LHCN-M2 (cell line): ENCODE data around the gene ARFGEF3. TPM values are rescaled to one million over a fixed set of nuclear protein-coding genes. Genes with fewer than 3 reads are reported as not detected.
A peak's percentile ranks its signal among the peaks of the same experiment; 100 is the strongest.
"Not testable (repeated sequence)": the region's sequence is repeated elsewhere in the genome, so short reads cannot be mapped to it uniquely, and the experiment has no call there.

Experiments used
- DNase-seq: peaks from one replicate; pipeline ENCODE4 v3.0.0-alpha.2; 2012; ENCODE audit warnings: low read depth
- total RNA-seq: library from RNA; depleted of rRNA; stranded (reverse); fragments of >200 nt; gene quantifications from 2 replicates; pipeline ENCODE4 v1.2.3, GENCODE V29; 2014

ARFGEF3 gene
- total RNA-seq, 1 experiment from 2014 or later = under 0.01 TPM

- not testable (repeated sequence) for DNase-seq
These were observed 50.8 kb downstream of the ARFGEF3 start for GRCh38 chr6:138212530-138212929.

GRCh38 chr6:138215093-138215782, 53.5 kb downstream of the ARFGEF3 start:
- DNase-seq = no peak

- DNase-seq = no peak
These were observed 56.7 kb downstream of the ARFGEF3 start, which contains the start of gene PBOV1 for GRCh38 chr6:138218449-138218848. Gene PBOV1, minus strand, starts transcription at chr6:138218491. Its CDS starts 96 bp downstream, at chr6:138218395.

GRCh38 chr6:138219398-138219797, 57.7 kb downstream of the ARFGEF3 start:
- DNase-seq = no peak

GRCh38 chr6:138219901-138220300, 58.2 kb downstream of the ARFGEF3 start:
- DNase-seq = no peak

GRCh38 chr6:138222901-138223546, 61.3 kb downstream of the ARFGEF3 start:
- no peak for DNase-seq

- no peak for DNase-seq
These were observed 64.2 kb downstream of the ARFGEF3 start for GRCh38 chr6:138225953-138226352.

- no peak for DNase-seq
These were observed 65.1 kb downstream of the ARFGEF3 start for GRCh38 chr6:138226700-138227315.

GRCh38 chr6:138227316-138227781, 65.6 kb downstream of the ARFGEF3 start:
- DNase-seq = no peak

GRCh38 chr6:138229072-138229471, 67.3 kb downstream of the ARFGEF3 start:
- no peak for DNase-seq

GRCh38 chr6:138229663-138230179, 68.0 kb downstream of the ARFGEF3 start:
- DNase-seq = no peak

GRCh38 chr6:138230221-138230620, 68.5 kb downstream of the ARFGEF3 start:
- DNase-seq = no peak

GRCh38 chr6:138230759-138231380, 69.1 kb downstream of the ARFGEF3 start:
- DNase-seq = no peak

GRCh38 chr6:138231381-138231886, 69.7 kb downstream of the ARFGEF3 start:
- no peak for DNase-seq

GRCh38 chr6:138234363-138234762, 72.6 kb downstream of the ARFGEF3 start:
- no peak for DNase-seq

- no peak for DNase-seq
These were observed 73.5 kb downstream of the ARFGEF3 start for GRCh38 chr6:138235205-138235604.

- no peak for DNase-seq
These were observed 74.0 kb downstream of the ARFGEF3 start for GRCh38 chr6:138235693-138236092.

- no peak for DNase-seq
These were observed 75.7 kb downstream of the ARFGEF3 start for GRCh38 chr6:138237463-138237862.

- DNase-seq = no peak
These were observed 76.6 kb downstream of the ARFGEF3 start for GRCh38 chr6:138238368-138238767.

- DNase-seq = no peak
These were observed 78.0 kb downstream of the ARFGEF3 start for GRCh38 chr6:138239774-138240173.

GRCh38 chr6:138240476-138241245, 78.9 kb downstream of the ARFGEF3 start:
- DNase-seq = peak; percentile 19
